HG02642 (cell line): Measurements from ENCODE around the gene HS6ST2.

ENCODE experiments used
- ATAC-seq: cut with Tn5 transposase; IDR thresholded peaks from one replicate; pipeline ENCODE4 v1.9.1; 2021; ENCODE audit warnings: mild to moderate bottlenecking; ENCODE audit not compliant: unreplicated experiment, poor library complexity

The HS6ST2 gene

DNA sequence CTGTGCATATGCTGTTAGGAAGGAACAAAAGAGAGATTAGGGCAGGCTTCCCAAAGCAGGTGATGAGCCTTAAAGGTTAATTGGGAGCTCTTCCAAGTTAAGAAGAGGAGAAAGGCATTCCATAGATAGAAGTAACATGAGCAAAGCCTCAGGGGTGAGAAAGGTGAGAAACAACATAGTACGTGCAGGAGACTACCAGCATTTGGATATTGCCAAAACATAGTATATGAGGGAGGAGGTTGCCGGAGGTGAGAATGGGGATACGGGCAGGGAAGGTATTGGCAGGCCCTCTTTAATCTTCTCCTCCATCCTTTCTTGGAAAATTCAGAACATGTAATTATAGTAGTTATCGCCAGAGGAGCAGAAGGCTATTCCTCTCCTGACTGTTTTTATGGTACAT lies 373.5 kb downstream of the HS6ST2 start:
- no peak for ATAC-seq

DNA sequence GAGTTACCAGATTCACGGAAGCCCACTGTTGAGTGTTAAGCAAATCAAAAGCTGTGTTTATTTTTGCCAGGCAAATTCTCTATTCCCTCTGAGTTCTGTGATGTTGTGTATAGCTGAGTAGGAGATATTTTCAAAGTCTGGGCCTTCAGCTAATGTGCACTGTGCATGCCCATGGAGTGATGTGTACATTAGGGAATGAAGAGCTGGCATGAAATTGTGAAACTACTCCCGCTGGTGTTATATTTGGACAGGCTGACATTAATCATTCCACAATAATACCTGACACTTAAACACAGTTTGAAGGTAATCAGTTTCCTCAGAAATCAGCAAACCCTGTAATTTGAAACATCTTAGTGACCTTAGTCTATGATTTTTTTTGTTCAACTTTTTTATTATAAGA lies 381.5 kb downstream of the HS6ST2 start:
- no peak for ATAC-seq
